Measurements from ENCODE around the gene OR52A5. TPM values are rescaled to one million over a fixed set of nuclear protein-coding genes. Genes with fewer than 3 reads are reported as not detected.
"Not testable (repeated sequence)": the region's sequence is repeated elsewhere in the genome, so short reads cannot be mapped to it uniquely, and the experiment has no call there.

Gene OR52A5
- total RNA-seq, 2 experiments from 2014 or later: not detected

- H3K4me1 Mint-ChIP-seq; POLR2A ChIA-PET; H3K36me3 Mint-ChIP-seq (ENCODE audit: low read depth); H3K4me3 Mint-ChIP-seq; intact Hi-C loops (cut with DNase I, micrococcal nuclease); DNase-seq; H3K27me3 Mint-ChIP-seq; H3K9me3 Mint-ChIP-seq (ENCODE audit: low read depth); CTCF ChIA-PET; H3K27ac Mint-ChIP-seq; ATAC-seq: not testable (repeated sequence)
These were observed 6.0 kb upstream of the OR52A5 start for GRCh38 chr11:5144206-5144605.

GRCh38 chr11:5137014-5137413 is 1.1 kb downstream of the OR52A5 start:
- POLR2A ChIA-PET: no interaction called here
- no peak for DNase-seq
- CTCF ChIA-PET: no interaction called here
- Mint-ChIP-seq H3K4me1 (no peaks in the 10 kb centered on the region), H3K27me3 (peaks cover 8% of the 10 kb centered on the region), H3K36me3 (ENCODE audit: low read depth) (no peaks in the 10 kb centered on the region), H3K9me3 (ENCODE audit: low read depth) (no peaks in the 10 kb centered on the region), H3K4me3 (no peak overlapping the region), H3K27ac (no peak overlapping the region)
- ATAC-seq: no peak
- intact Hi-C loops (cut with DNase I, micrococcal nuclease): no loop called here

GRCh38 chr11:5136261-5136660 is 1.9 kb downstream of the OR52A5 start:
- intact Hi-C loops (cut with DNase I, micrococcal nuclease): no loop called here
- ATAC-seq (no peak), DNase-seq (no peak)
- H3K4me3 Mint-ChIP-seq: no peak overlapping the region
- H3K9me3 Mint-ChIP-seq (ENCODE audit: low read depth): no peaks in the 10 kb centered on the region
- H3K27ac Mint-ChIP-seq: no peak overlapping the region
- H3K4me1 Mint-ChIP-seq: no peaks in the 10 kb centered on the region
- POLR2A ChIA-PET: no interaction called here
- CTCF ChIA-PET: no interaction called here
- peaks cover 10% of the 10 kb centered on the region for H3K27me3 Mint-ChIP-seq
- H3K36me3 Mint-ChIP-seq (ENCODE audit: low read depth): no peaks in the 10 kb centered on the region

GRCh38 chr11:5131584-5132335 is 6.4 kb downstream of the OR52A5 start:
- intact Hi-C loops (cut with DNase I, micrococcal nuclease): no loop called here
- no peaks in the 10 kb centered on the region for H3K9me3 Mint-ChIP-seq (ENCODE audit: low read depth)
- ChIA-PET CTCF (no interaction called here), POLR2A (no interaction called here)
- H3K27ac Mint-ChIP-seq: no peak overlapping the region
- no peaks in the 10 kb centered on the region for H3K36me3 Mint-ChIP-seq (ENCODE audit: low read depth)
- no peak overlapping the region for H3K4me3 Mint-ChIP-seq
- no peaks in the 10 kb centered on the region for H3K4me1 Mint-ChIP-seq
- peaks cover 9% of the 10 kb centered on the region for H3K27me3 Mint-ChIP-seq
- ATAC-seq: no peak
- DNase-seq: no peak

- POLR2A ChIA-PET: no interaction called here
These were observed 8.7 kb downstream of the OR52A5 start for GRCh38 chr11:5129457-5129877.

GRCh38 chr11:5124891-5125620 is 13.1 kb downstream of the OR52A5 start:
- no peaks in the 10 kb centered on the region for H3K4me1 Mint-ChIP-seq
- no peaks in the 10 kb centered on the region for H3K9me3 Mint-ChIP-seq (ENCODE audit: low read depth)
- no peaks in the 10 kb centered on the region for H3K36me3 Mint-ChIP-seq (ENCODE audit: low read depth)
- CTCF ChIA-PET: interaction anchor here (0.6 to 2.3 kb wide), 13 partner anchors 9 to 1105 kb away, joined by 3 to 7 read pairs (median 3); partner anchors contain the start of gene OR52A5
- H3K4me3 Mint-ChIP-seq: no peak overlapping the region
- POLR2A ChIA-PET: no interaction called here
- DNase-seq (no peak), ATAC-seq (no peak)
- intact Hi-C loops (cut with DNase I, micrococcal nuclease): loop anchor here (1.0 to 10.0 kb wide), 6 partner anchors 166 to 1230 kb away; partner anchors contain the start of gene OR52N2 (in 2 of the 2)
- no peak overlapping the region for H3K27ac Mint-ChIP-seq
- peaks cover 18% of the 10 kb centered on the region for H3K27me3 Mint-ChIP-seq

More at GRCh38 chr11:5129457-5129877, 8.7 kb downstream of the OR52A5 start:
- intact Hi-C loops (cut with DNase I, micrococcal nuclease): loop anchor here in 1 of 2 experiments (10.0 kb wide), 2 partner anchors 425 to 1225 kb away; no protein-coding TSS in a partner anchor
- Mint-ChIP-seq H3K36me3 (ENCODE audit: low read depth) (no peaks in the 10 kb centered on the region), H3K4me3 (no peak overlapping the region), H3K27me3 (peaks cover 11% of the 10 kb centered on the region), H3K27ac (no peak overlapping the region), H3K4me1 (no peaks in the 10 kb centered on the region), H3K9me3 (ENCODE audit: low read depth) (no peaks in the 10 kb centered on the region)
- CTCF ChIA-PET: no interaction called here
- DNase-seq: no peak
- no peak for ATAC-seq

DNA sequence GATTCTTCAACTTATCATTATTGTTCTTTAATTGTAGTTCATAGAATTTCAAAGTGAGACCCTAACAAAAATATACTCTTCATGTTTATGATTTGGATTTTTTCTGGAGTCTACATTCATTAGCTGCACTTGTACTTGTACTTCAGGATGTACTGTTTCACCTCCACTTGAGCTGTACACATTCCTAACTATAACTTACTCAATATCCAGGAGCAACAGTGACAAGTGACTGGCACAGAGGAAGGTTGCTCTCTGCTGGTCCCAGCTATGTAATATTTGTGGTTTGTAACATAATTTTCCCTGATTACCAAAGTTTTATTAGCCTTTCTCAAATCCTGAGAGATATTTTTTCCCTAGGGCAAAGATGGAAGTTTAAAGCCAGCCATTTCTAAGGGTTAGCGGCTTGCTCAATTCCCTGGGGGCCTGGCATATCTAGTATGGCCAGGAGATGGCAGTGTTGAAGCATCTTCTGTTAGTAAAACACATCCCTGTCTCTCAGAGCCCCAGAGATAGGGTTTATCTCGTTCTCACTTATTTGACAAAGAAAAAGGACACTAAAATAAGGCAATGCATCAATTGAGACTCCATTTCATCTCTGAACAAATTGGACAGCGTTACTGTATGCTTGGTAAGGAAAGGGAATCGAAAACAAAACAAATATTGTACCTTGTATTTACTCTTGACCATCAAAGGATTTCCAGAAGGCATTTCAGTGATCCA is 14.2 kb downstream of the OR52A5 start:
- H3K4me3 Mint-ChIP-seq: no peak overlapping the region

DNA sequence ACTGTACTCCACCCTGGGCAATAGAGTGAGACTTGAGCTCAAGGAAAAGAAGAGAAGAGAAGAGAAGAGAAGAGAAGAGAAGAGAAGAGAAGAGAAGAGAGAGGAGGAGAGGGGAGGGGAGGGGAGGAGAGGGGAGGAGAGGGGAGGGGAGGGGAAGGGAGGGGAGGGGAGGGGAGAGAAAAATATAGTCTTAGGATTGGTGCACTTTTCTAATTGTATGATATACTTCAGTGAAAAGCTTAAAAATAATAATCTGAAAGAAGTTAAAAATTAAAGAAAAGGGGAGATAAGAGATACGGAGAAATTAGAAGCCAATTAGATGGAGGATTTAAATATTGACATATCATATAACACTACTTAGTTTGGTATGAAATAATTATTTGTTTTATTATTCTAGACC is 19.3 kb downstream of the OR52A5 start:
- Mint-ChIP-seq H3K27ac (no peak overlapping the region), H3K36me3 (ENCODE audit: low read depth) (no peaks in the 10 kb centered on the region), H3K27me3 (peaks cover 31% of the 10 kb centered on the region), H3K4me3 (no peak overlapping the region), H3K4me1 (no peaks in the 10 kb centered on the region), H3K9me3 (ENCODE audit: low read depth) (no peaks in the 10 kb centered on the region)
- ChIA-PET CTCF (interaction anchor here (0.6 kb wide), 1 partner anchor 74 kb away, joined by 3 read pairs; no protein-coding TSS in a partner anchor), POLR2A (no interaction called here)
- intact Hi-C loops (cut with DNase I, micrococcal nuclease): no loop called here
- DNase-seq (no peak), ATAC-seq (no peak)

More for the DNA sequence above, 14.2 kb downstream of the OR52A5 start:
- H3K27ac Mint-ChIP-seq: no peak overlapping the region
- peak; percentile 60 for ATAC-seq
- intact Hi-C loops (cut with DNase I, micrococcal nuclease): loop anchor here (1.0 to 10.0 kb wide), 6 partner anchors 167 to 1231 kb away; partner anchors contain the start of gene OR52N2 (in 2 of the 2)
- CTCF ChIA-PET: interaction anchor here (0.9 to 2.3 kb wide), 2 partner anchors 24 to 258 kb away, joined by 3 to 7 read pairs; no protein-coding TSS in a partner anchor
- POLR2A ChIA-PET: no interaction called here
- no peaks in the 10 kb centered on the region for H3K36me3 Mint-ChIP-seq (ENCODE audit: low read depth)
- peaks cover 17% of the 10 kb centered on the region for H3K27me3 Mint-ChIP-seq
- H3K9me3 Mint-ChIP-seq (ENCODE audit: low read depth): no peaks in the 10 kb centered on the region
- no peaks in the 10 kb centered on the region for H3K4me1 Mint-ChIP-seq
- peak; percentile 69 for DNase-seq

DNA sequence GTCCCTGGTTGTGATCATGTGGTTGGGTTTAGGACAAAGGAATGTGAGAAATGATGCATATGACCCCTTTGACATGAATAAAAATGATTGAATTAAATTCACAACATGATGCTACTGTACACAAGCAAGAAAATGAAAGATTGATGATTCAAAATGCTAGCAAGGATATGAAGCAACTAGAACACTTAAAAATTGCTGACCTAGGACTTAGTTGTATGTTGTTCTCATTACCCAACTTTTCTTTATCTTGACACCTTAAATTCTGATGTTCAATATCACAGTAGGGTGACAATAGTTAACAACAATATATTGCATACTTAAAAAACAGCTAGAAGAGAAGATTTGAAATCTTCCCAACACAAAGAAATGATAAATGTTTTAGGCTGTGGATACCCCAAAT is 20.6 kb downstream of the OR52A5 start:
- no peaks in the 10 kb centered on the region for H3K4me1 Mint-ChIP-seq
- no peak overlapping the region for H3K4me3 Mint-ChIP-seq
- no peak overlapping the region for H3K27ac Mint-ChIP-seq
- no peak for DNase-seq
- ATAC-seq: no peak
- H3K9me3 Mint-ChIP-seq (ENCODE audit: low read depth): no peaks in the 10 kb centered on the region
- CTCF ChIA-PET: interaction anchor here (0.6 to 1.0 kb wide), 2 partner anchors 361 to 496 kb away, joined by 3 to 4 read pairs; no protein-coding TSS in a partner anchor
- intact Hi-C loops (cut with DNase I, micrococcal nuclease): no loop called here
- peaks cover 22% of the 10 kb centered on the region for H3K27me3 Mint-ChIP-seq
- H3K36me3 Mint-ChIP-seq (ENCODE audit: low read depth): no peaks in the 10 kb centered on the region
- POLR2A ChIA-PET: no interaction called here

DNA sequence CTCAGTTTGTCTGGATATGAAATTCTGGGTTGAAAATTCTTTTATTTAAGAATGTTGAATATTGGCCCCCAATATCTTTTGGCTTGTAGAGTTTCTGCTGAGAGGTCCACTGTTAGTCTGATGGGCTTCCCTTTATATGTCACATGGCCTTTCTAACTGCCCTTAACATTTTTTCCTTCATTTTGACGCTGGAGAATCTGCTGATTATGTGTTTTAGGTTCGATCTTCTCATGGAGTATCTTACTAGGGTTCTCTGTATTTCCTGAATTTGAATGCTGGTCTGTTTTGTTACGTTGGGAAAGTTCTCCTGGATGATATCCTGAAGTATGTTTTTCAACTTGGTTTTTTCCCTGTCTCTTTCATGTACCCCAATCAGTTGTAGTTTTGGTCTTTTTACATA is 22.8 kb downstream of the OR52A5 start:
- intact Hi-C loops (cut with DNase I, micrococcal nuclease): no loop called here
- Mint-ChIP-seq H3K4me3 (no peak overlapping the region), H3K36me3 (ENCODE audit: low read depth) (no peaks in the 10 kb centered on the region), H3K9me3 (ENCODE audit: low read depth) (no peaks in the 10 kb centered on the region), H3K27me3 (peaks cover 22% of the 10 kb centered on the region), H3K27ac (no peak overlapping the region), H3K4me1 (no peaks in the 10 kb centered on the region)
- ChIA-PET POLR2A (no interaction called here), CTCF (interaction anchor here (1.1 to 1.5 kb wide), 2 partner anchors 10 to 484 kb away, joined by 3 read pairs; no protein-coding TSS in a partner anchor)
- ATAC-seq (no peak), DNase-seq (no peak)

GRCh38 chr11:5107285-5107684 is 30.9 kb downstream of the OR52A5 start:
- DNase-seq (no peak), ATAC-seq (no peak)
- intact Hi-C loops (cut with DNase I, micrococcal nuclease): no loop called here
- H3K4me3 Mint-ChIP-seq: no peak overlapping the region
- H3K4me1 Mint-ChIP-seq: no peaks in the 10 kb centered on the region
- CTCF ChIA-PET: no interaction called here
- H3K27me3 Mint-ChIP-seq: peaks cover 3% of the 10 kb centered on the region
- no peak overlapping the region for H3K27ac Mint-ChIP-seq
- H3K9me3 Mint-ChIP-seq (ENCODE audit: low read depth): no peaks in the 10 kb centered on the region
- POLR2A ChIA-PET: no interaction called here
- no peaks in the 10 kb centered on the region for H3K36me3 Mint-ChIP-seq (ENCODE audit: low read depth)
